HTR-8/SVneo (cell line): ENCODE data around the gene HLA-F.
A peak's percentile ranks its signal among the peaks of the same experiment; 100 is the strongest.

Experiments
- DNase-seq: peaks from one replicate; pipeline ENCODE4 v3.0.0; 2011; ENCODE audit warnings: low spot score, mixed read lengths; ENCODE audit not compliant: insufficient read length
- FAIRE-seq: peaks from 2 replicates; lab custom pipeline; 2011; peaks lifted over from hg19 to GRCh38; lab: Jason Lieb, UNC

Gene HLA-F

GRCh38 chr6:29723666-29724588, 693 bp downstream of the HLA-F start:
- FAIRE-seq (peak; percentile 40), DNase-seq (peak; percentile 29)

DNA sequence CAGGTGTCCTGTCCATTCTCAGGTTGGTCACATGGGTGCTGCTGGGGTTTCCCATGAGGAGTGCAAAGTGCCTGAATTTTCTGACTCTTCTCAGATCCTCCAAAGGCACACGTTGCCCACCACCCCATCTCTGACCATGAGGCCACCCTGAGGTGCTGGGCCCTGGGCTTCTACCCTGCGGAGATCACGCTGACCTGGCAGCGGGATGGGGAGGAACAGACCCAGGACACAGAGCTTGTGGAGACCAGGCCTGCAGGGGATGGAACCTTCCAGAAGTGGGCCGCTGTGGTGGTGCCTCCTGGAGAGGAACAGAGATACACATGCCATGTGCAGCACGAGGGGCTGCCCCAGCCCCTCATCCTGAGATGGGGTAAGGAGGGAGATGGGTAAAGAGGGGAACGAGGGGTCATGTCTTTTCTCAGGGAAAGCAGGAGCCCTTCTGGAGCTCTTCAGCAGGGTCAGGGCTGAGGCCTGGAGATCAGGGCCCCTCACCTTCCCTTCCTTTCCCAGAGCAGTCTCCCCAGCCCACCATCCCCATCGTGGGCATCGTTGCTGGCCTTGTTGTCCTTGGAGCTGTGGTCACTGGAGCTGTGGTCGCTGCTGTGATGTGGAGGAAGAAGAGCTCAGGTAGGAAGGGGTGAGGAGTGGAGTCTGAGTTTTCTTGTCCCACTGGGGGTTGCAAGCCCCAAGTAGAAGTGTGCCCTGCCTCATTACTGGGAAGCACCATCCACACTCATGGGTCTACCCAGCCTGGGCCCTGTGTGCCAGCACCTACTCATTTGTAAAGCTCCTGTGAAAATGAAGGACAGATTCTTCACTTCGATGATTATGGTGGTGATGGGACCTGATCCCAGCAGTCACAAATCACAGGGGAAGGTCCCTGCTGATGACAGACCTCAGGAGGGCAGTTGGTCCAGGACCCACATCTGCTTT, 2.0 kb downstream of the HLA-F start:
- DNase-seq: no peak
- no peak for FAIRE-seq

GRCh38 chr6:29726001-29726400, 2.8 kb downstream of the HLA-F start:
- FAIRE-seq (no peak), DNase-seq (no peak)

GRCh38 chr6:29726571-29727194, 3.4 kb downstream of the HLA-F start:
- DNase-seq (no peak), FAIRE-seq (peak; percentile 9)

DNA sequence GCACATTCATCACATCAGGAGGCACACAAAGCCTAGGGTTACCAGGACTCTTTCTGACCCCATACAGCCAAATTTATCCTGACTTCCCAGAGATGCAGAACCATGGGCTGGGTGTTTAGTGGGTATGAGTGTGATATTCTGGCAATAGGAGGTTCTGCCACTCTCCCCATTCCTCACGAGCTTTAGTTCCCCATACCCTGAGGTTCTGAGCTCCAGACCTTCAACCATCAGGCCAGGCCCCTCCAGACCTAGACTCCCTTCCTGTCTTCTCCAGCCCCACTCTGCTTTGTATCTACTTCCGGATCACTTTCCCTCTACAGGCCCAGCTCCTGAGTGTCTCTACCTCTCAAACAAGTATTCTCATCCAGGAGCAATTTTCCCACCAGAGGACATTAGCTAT, 4.4 kb downstream of the HLA-F start:
- FAIRE-seq (no peak), DNase-seq (no peak)

DNA sequence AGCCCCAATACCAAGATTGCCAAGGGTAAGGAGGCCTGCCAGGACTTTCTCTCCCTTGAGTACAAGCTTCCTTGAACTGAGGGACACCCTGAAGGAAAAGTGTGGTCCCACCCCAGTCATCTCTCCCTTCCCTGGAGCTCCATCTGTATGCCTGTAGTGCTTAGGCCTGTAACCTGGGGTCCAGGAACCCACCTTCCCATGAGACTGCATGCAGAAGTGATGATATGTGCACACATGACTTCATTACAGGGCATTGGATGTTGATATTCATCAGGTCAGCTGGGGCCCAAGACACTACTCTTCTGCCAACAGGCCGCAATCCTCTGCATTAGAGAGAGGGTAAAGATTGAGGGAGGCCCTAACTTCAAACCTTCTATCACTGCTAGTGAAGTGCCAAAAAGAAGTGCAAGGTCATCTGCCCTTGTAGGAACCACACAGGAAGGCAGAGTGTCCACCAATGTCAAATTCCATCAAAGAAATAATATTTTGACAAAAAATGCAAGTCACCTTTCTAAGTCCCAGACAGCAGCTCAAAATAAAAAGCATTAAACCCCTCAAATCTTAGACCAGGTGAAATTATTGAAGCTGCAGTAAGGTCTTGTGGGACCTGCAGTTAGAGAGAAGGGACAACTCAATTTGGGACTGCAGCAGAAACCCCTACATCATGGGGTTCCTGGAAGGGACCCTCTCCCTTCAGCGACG, 5.1 kb downstream of the HLA-F start:
- DNase-seq (no peak), FAIRE-seq (peak; percentile 9)

DNA sequence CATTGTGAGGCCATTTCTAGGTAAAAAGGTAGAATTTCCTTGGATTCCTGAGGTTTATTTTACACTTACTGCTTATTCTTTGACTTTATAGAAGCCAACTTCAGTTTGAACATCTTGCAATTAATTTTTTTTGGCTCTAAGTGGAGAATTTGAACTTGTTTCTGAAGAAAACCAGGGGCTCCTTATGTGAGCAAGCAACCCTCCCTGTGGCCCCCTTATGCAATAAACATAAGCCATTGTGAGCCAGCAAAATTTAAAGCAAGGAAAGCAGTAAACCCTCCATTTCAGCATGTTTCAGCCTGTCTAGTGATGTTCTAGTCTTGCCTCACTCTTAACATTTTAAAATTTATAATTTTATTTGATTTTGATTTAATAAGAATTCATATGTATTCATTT, 5.6 kb downstream of the HLA-F start:
- DNase-seq: no peak
- FAIRE-seq: no peak

DNA sequence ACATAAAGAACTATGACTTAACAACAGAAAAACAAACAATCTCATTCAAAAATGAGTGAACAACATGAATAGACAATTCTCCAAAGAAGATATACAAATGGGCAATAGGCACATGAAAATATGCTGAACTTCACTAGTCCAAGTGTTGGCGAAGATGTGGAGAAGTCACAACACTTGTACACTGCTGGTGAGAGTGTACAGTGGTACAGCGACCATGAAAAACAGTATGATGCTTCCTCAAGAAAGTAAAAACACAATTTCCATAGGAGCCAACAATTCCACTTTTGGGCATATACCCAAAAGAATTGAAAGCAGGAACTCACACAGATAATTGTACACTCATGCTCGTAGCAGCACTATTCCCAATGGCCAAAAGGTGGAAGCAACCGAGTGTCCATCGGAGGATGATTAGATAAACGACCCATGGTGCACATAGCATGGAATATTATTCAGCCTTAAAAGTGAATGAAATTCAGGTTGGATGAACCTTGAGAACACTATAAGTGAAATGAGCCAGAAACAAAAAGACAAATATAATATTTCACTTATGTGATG, 6.6 kb downstream of the HLA-F start:
- DNase-seq: no peak

GRCh38 chr6:29730575-29731126, 7.4 kb downstream of the HLA-F start:
- DNase-seq: no peak
- FAIRE-seq: no peak

More for the DNA sequence above, 6.6 kb downstream of the HLA-F start:
- no peak for FAIRE-seq

DNA sequence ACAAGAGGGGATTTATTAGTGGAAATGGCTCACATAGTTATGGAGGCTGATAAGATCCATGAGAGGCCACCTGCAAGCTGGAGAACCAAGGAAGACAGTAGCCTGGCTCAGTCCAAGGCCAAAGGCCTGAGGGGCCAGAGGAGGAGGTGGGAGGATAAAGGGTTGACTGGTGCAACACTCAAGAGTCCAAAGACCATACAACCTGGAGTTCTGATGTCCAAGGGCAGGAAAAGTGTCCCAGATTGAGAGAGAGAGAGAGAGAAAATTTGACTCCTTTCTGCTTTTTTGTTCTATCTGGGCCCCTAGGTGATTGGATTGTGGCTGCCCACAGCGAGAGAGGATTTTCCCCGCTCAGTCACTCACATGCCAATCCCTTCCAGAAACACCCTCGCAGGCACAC, 8.0 kb downstream of the HLA-F start:
- no peak for DNase-seq

DNA sequence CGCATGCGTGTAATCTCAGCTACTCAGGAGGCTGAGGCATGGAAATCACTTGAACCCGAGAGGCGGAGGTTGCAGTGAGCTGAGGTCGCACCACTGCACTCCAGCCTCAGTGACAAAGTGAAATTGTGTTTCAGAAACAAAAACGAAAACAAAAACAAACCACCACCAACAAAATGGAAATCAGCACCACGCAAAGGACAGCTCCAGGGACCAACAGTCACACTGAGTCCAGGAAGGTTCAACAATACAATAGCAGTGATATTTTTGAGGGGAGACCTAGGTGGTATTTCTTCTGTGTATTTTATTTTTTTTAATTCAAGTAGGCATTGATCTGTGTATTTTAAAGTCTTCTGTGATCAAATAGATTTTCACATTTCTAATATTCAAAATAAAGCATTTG, 9.8 kb downstream of the HLA-F start:
- no peak for FAIRE-seq
- DNase-seq: no peak

More for the DNA sequence above, 8.0 kb downstream of the HLA-F start:
- no peak for FAIRE-seq

- FAIRE-seq (no peak), DNase-seq (no peak)
Observed at GRCh38 chr6:29734046-29735018, 11.1 kb downstream of the HLA-F start.

GRCh38 chr6:29736563-29736962, 13.3 kb downstream of the HLA-F start:
- no peak for FAIRE-seq

GRCh38 chr6:29737707-29738630, 14.7 kb downstream of the HLA-F start:
- no peak for FAIRE-seq

More at GRCh38 chr6:29736563-29736962, 13.3 kb downstream of the HLA-F start:
- DNase-seq: no peak

DNA sequence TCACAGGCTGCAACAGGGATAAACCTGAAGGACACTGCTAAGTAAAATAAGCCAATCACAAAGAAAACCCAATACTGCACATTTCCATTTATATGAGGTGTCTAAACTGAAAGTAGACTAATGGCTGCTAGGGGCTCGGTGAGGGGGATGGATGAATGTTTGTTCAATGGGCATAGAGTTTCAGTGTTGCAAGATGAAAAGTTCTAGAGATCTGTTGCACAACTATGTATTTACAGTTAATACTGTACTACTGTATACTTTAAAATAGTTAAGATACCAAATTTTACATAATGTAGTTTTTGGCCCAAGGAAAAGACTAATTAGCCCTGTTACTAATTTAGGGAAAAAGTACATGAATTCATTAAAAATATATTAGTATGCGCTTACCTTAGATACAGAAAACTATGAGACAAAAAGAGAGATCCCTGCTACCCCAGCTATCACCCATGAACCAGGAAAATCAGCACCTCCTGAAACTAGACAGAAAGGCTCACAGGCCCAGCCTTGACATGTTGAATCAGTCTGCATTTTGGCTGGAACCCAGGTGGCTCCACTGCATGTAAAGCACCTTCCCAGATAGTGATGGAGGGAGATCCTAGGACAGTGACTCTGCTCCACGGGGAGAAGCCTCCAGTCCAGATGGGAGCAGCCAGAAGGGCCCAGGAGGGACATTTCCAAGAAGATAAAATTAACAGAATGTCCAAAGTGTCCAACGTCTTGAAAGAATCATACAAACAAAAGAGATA, 16.1 kb downstream of the HLA-F start:
- DNase-seq: no peak
- no peak for FAIRE-seq

More at GRCh38 chr6:29737707-29738630, 14.7 kb downstream of the HLA-F start:
- DNase-seq: peak; percentile 53

- FAIRE-seq (no peak), DNase-seq (no peak)
Observed at GRCh38 chr6:29739882-29740261, 16.6 kb downstream of the HLA-F start.
